HG02943 (cell line): ENCODE measurements around the gene SLC6A12.
"Not testable (repeated sequence)": the region's sequence is repeated elsewhere in the genome, so short reads cannot be mapped to it uniquely, and the experiment has no call there.

ENCODE experiments used
- ATAC-seq: cut with Tn5 transposase; IDR thresholded peaks from one replicate; pipeline ENCODE4 v1.9.1; 2021; ENCODE audit warnings: mild to moderate bottlenecking, low read depth, moderate library complexity; ENCODE audit not compliant: unreplicated experiment

Gene SLC6A12

DNA sequence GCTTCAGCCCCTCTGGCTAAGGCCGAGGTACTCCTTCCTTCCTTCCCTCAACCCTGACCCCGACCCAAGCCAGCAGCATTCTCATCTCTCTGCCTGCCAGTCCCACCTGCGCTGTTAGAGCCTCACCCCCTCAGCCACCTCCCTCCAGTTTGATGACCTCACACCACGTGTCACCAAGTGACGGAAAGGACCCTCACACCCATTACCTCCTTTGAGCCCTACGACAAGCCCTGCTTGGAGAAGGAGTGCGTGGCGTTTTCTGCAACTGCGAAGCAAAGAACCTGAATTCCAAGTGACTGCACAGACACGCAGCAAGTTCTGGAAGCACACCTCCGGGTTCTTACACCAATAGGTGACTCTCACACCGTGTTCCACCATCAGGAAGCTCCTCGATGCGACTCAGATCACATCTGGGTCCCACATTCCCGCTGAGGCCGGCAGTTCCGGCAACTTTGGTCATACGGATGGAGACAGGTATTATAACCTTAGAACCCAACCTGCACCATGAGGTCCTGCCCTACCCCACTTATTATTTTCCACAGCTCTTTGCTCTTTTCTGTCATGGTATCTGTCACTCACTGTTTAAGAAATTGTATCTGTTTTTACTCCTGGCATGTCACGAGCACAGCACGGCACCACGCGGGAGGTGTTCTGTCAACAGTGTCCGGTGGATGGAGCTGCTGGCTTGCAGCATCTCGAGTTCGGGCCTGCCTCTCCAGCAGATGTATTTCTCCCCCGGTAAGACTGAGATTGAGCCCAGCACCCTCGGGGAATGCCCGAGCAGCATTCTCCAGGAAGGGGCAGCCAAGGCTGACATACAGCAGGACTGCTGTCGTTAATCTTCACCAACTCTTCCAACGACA, 5.0 kb upstream of the SLC6A12 start:
- no peak for ATAC-seq

GRCh38 chr12:218221-218620, 4.3 kb upstream of the SLC6A12 start:
- ATAC-seq: no peak

GRCh38 chr12:217029-217428, 3.1 kb upstream of the SLC6A12 start:
- not testable (repeated sequence) for ATAC-seq

DNA sequence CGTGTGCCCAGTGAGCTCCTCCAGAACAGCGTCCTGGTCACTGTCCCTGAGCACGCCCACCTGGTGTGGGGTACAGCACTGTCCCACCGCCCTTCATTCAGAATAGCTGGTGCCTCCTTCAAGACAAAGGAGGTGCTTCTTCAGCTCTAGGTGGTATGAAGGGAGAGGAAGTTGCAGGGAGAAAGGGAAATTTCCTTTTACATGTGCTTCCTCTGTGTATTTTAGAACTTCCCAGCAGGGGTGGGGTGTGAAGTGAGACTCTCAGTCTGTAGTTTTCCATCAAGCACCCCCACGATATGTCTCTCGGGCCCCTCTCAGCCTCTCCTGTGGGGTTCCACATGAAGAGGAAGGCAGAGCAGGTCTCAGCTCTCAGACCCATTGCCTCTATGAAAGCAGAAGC, 1.2 kb upstream of the SLC6A12 start:
- no peak for ATAC-seq

DNA sequence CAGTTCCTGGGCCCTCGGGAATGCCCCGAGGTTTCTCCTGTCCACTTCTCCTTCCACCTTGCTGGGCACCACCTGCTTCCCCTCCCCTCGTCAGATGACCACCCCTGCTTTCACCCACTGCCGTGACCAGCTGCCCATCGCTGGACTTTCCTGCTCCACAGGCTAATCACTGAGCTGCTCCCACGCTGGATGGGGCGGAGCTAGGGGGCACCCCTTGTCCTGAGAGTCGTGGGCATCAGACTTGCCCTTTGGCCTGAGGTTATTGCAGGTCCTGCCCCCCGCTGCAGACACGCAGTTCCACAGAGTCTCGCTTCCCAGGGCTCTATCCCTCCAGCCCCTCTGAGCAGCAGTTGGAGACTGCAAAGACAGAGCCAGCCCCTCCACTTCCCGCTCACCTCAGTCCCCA, 427 bp downstream of the SLC6A12 start:
- ATAC-seq: no peak

GRCh38 chr12:212715-213526, 1.0 kb downstream of the SLC6A12 start:
- no peak for ATAC-seq

DNA sequence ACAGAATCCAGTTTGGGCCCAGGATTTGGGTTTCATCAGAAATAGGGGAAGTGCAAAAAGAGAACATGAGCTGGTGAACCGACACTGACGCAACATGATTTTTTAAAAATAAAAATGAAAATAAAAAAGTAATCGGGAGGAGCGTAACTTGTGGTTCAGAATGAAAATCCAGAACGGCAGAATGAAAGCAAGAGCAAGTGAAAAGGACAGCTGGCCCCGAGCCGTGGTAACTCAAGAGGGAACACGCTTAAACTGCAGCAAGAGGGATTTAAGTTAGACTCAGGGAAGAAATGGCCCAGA, 1.6 kb downstream of the SLC6A12 start:
- no peak for ATAC-seq

GRCh38 chr12:211639-212414, 2.1 kb downstream of the SLC6A12 start:
- no peak for ATAC-seq

GRCh38 chr12:211142-211465, 2.9 kb downstream of the SLC6A12 start:
- ATAC-seq: no peak

GRCh38 chr12:210277-211141, 3.4 kb downstream of the SLC6A12 start:
- ATAC-seq: no peak

DNA sequence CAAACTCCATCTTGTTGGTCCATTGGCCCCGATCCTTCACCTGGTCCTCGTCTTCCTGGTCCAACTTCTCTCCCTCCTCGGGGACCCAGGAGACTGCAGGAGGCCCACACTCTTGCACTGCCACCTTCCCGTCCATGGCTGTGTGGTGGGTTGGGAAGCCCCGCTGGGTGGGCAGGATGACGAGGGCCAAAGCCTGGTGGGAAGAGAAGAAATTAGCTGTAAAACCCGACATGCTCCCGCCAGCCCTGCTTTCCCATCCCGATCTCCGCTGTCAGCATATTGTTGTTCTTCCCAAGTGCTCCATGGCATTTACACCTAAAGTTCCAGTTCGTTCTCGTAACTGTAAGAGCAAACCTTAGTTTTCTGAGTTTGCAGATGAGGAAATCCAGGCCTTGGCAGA, 4.1 kb downstream of the SLC6A12 start:
- ATAC-seq: no peak

- no peak for ATAC-seq
Measured at GRCh38 chr12:209246-209645, 4.7 kb downstream of the SLC6A12 start.

GRCh38 chr12:208813-209212, 5.1 kb downstream of the SLC6A12 start:
- ATAC-seq: no peak

DNA sequence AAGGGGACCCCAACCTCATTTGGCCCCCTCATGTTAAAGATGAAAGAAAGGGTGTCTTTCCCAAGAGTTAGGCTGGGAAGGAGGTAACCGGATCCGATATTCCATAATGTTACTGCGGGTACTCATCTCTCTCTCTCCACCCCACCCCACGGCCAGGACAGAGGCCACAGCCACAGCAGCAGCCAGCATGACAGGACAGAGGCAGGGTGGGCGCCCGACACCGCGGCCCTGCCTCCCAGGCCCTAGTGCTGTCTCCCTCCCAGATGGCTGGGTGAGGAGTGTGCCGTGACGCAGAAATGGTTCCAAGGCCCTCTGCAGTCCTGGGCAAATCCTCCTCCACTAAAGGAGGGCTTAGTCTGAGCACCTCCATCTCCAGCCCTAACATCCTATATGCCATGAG, 6.2 kb downstream of the SLC6A12 start:
- ATAC-seq: no peak

- no peak for ATAC-seq
Measured at GRCh38 chr12:206746-207440, 7.1 kb downstream of the SLC6A12 start.

- no peak for ATAC-seq
Measured at GRCh38 chr12:205026-205425, 8.9 kb downstream of the SLC6A12 start.

DNA sequence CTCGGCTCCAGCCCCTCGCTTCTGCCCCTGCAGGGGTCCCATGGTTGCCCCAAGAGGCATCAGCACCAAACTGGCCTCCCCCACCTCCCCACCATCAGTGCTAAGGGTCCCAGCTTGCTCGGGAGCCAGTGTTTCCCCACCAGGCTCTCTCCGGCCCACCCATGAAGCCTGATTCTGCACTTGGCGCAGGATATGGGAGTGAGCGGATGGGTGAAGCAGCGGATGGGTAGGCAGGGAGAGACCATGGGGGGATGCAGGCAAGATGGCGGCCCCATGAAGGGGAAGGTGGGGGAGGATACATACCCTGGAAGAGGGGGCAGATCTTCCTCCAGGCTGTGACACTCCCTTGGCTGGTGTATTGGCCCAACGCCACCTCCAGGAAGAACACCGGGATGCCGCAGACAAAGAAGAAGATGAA, 9.7 kb downstream of the SLC6A12 start:
- no peak for ATAC-seq

- ATAC-seq: no peak
Measured at GRCh38 chr12:203462-204260, 10.3 kb downstream of the SLC6A12 start.

GRCh38 chr12:203074-203461, 10.9 kb downstream of the SLC6A12 start:
- ATAC-seq: no peak
